ENCODE data around the gene YY1. TPM values are rescaled to one million over a fixed set of nuclear protein-coding genes. Genes with fewer than 3 reads are reported as not detected.

Gene YY1
- total and polyA plus RNA-seq, 2 of the 4 experiments (the other 2 are of a cell fraction): 21.7 to 29.9 TPM

- POLR2A ChIA-PET (ENCODE audit: unreplicated experiment): no interaction called here
- H2BK15ac ChIP-seq (ENCODE audit: low read depth, low read length): no peak overlapping the region
- no peak overlapping the region for H3K56ac ChIP-seq (ENCODE audit: extremely low read depth, insufficient read depth, low read length)
- CTCF ChIA-PET: no interaction called here
- no peaks in the 10 kb centered on the region for H3K9me1 ChIP-seq (ENCODE audit: insufficient read depth, low read length)
- H3K27ac ChIP-seq (ENCODE audit: insufficient read depth, low read length): no peak overlapping the region
- 84% methylated on average over 15 of the region's 24 CpGs; no CpG with 5 or more reads in 1 of the 2 experiments for WGBS, 2 experiments (ENCODE audit: extremely low coverage in 2 of 2, insufficient read length in 1 of 2)
- H3K79me1 ChIP-seq (ENCODE audit: low read depth in 1 of 2, low read length in 2 of 2): no peaks in the 10 kb centered on the region
- H2AK5ac ChIP-seq (ENCODE audit: low read depth, low read length): no peak overlapping the region
- intact Hi-C loops (cut with micrococcal nuclease) (no loop called here), dilution Hi-C loops (cut with HindIII; ENCODE audit: low sequenced_read_pairs, unreplicated experiment) (no loop called here), in situ Hi-C loops (cut with MboI; ENCODE audit: low sequenced_read_pairs) (no loop called here)
- H3K36me3 ChIP-seq (ENCODE audit: control insufficient read depth, insufficient read depth, low read length): no peaks in the 10 kb centered on the region; the same call in 1 of the 2 replicates
- no peak overlapping the region for H2BK5ac ChIP-seq (ENCODE audit: low read depth, low read length, poor library complexity, severe bottlenecking)
- DNase-seq (no peak), ATAC-seq (ENCODE audit: low read depth) (no peak)
- no peaks in the 10 kb centered on the region for H4K20me1 ChIP-seq (ENCODE audit: insufficient read depth, low read length)
- H3K4me3 ChIP-seq (ENCODE audit: insufficient read depth, low read depth, low read length): no peak overlapping the region
- no peak overlapping the region for H3K4ac ChIP-seq (ENCODE audit: low read depth, low read length)
- H3K14ac ChIP-seq (replicated peaks; ENCODE audit: low read depth, low read length): no peak overlapping the region
- H2BK120ac ChIP-seq (ENCODE audit: low read depth, low read length): no peak overlapping the region
- no peak overlapping the region for H2AFZ ChIP-seq (replicated peaks; ENCODE audit: low read length, poor library complexity)
- H3K23ac ChIP-seq (ENCODE audit: low read depth, low read length): no peak overlapping the region
- H4K5ac ChIP-seq (ENCODE audit: low read depth, low read length): no peak overlapping the region
- H3K9ac ChIP-seq (ENCODE audit: low read depth, low read length): no peak overlapping the region
- no peak for TF ChIP-seq RCOR1 (IDR thresholded peaks at IDR 0.05; ENCODE audit: insufficient replicate concordance, low read length)
- TF ChIP-seq USF2 (IDR thresholded peaks at IDR 0.05; ENCODE audit: low read depth, low read length): no peak
- TF ChIP-seq FOS (IDR thresholded peaks at IDR 0.05; ENCODE audit: low read depth, low read length): no peak
- no peak for TF ChIP-seq CHD1 (IDR thresholded peaks at IDR 0.05; ENCODE audit: low read depth, low read length)
- TF ChIP-seq RAD21 (IDR thresholded peaks at IDR 0.05; ENCODE audit: low read length): no peak
- TF ChIP-seq BHLHE40 (IDR thresholded peaks at IDR 0.05; ENCODE audit: low read depth, low read length): no peak
- TF ChIP-seq CTCF (conservative IDR thresholded peaks at IDR 0.05; ENCODE audit: low read depth, low read length): no peak
- TF ChIP-seq SMC3 (IDR thresholded peaks at IDR 0.05; ENCODE audit: low read depth, low read length): no peak
- TF ChIP-seq CEBPB (IDR thresholded peaks at IDR 0.05; ENCODE audit: low read depth, low read length): no peak
- H3K27me3 ChIP-seq (ENCODE audit: control insufficient read depth, insufficient read depth, low read length): no peaks in the 10 kb centered on the region; the same call in 1 of the 2 replicates
- no peaks in the 10 kb centered on the region for H3K9me3 ChIP-seq (ENCODE audit: control insufficient read depth, insufficient read depth, low read length)
- H3K4me2 ChIP-seq (ENCODE audit: low read depth, low read length): no peak overlapping the region
- no peaks in the 10 kb centered on the region for H3K4me1 ChIP-seq (ENCODE audit: control insufficient read depth, insufficient read depth, low read length)
- H2AK9ac ChIP-seq (replicated peaks; ENCODE audit: low read depth, low read length, poor library complexity): no peak overlapping the region
- no peak overlapping the region for H3K18ac ChIP-seq (ENCODE audit: low read depth, low read length)
- H2BK20ac ChIP-seq (ENCODE audit: low read depth, low read length): no peak overlapping the region
- H4K8ac ChIP-seq (ENCODE audit: low read depth in 2 of 2, low read length in 2 of 2): no peak overlapping the region
- no peak overlapping the region for H4K91ac ChIP-seq (ENCODE audit: insufficient read depth, low read depth, low read length)
- BruUV-seq (replicated peaks): no TSS peak
These were observed 88.2 kb downstream of the YY1 start for GRCh38 chr14:100327128-100327527.
